Left lung (tissue), 10 donors: ENCODE data around the gene VCAN. TPM values are rescaled to one million over a fixed set of nuclear protein-coding genes. Genes with fewer than 3 reads are reported as not detected.

Experiments
- ATAC-seq: fragments of 200-7000 bp; cut with Tn5 transposase; one replicate; pipeline ENCODE4 v1.9.1; 2020; ENCODE audit warnings: moderate library complexity
- DNase-seq, 4 donors: peaks; one replicate each; pipeline ENCODE4 v3.0.0-alpha.2; 2013 to 2020
- H3K27ac ChIP-seq, 2 donors: fragments of 200-600 bp; sonication (generic) in 1 of 2; one replicate each; pipeline versions ENCODE4 v1.5.0 to v1.8.0; 2020 to 2021
- H3K27me3 ChIP-seq, 2 donors: fragments of 200-600 bp; sonication (generic) in 1 of 2; one replicate each; pipeline versions ENCODE4 v1.5.0 to v1.8.0; 2020 to 2021
- H3K36me3 ChIP-seq, 2 donors: fragments of 200-600 bp; sonication (generic) in 1 of 2; one replicate each; pipeline versions ENCODE4 v1.5.0 to v1.8.0; 2020 to 2021
- H3K4me1 ChIP-seq, 2 donors: fragments of 200-600 bp; one replicate each; pipeline ENCODE4 v1.8.0; 2021
- H3K4me3 ChIP-seq, 2 donors: fragments of 200-600 bp; sonication (generic) in 1 of 2; one replicate each; pipeline versions ENCODE4 v1.5.0 to v1.8.0; 2020 to 2021; ENCODE audit warnings: mild to moderate bottlenecking in 1 of 2
- H3K9me3 ChIP-seq, 2 donors: fragments of 200-600 bp; sonication (generic) in 1 of 2; one replicate each; pipeline versions ENCODE4 v1.5.0 to v1.8.0; 2020 to 2021
- intact Hi-C, 2 donors: fragments of 100-400 bp; cut with DNase I; formaldehyde crosslinking; loops; one replicate each; pipeline versions ENCODE4 v1.11.2 to v1.14.2; 2022
- polyA plus RNA-seq, 6 donors: library from polyadenylated mRNA; unstranded; fragments of 120-200 nt; gene quantifications; one replicate each; pipeline ENCODE4 v1.2.1, GENCODE V29; 2013; ENCODE audit not compliant: insufficient read length in 6 of 6
- total RNA-seq, 2 donors: library from RNA; stranded (reverse); fragmentation: NEBNext Ultra II Directional; extraction: Animal tissue kit (Norgen Biotek cat#: 25700); gene quantifications; one replicate each; pipeline ENCODE4 v1.2.1, GENCODE V29; 2021
- TF ChIP-seq, protein P1 (sequence below), 2 donors: fragments of 200-600 bp; sonication (generic) in 1 of 2; IDR thresholded peaks; one replicate each; pipeline versions ENCODE4 v1.5.0 to v1.8.0; 2021; ENCODE audit warnings: antibody characterized with exemption in 2 of 2
- donor health status: DM: no; HTN: yes; CAD: no.
- donor health status: DM: no; HTN: no; CAD: no.

VCAN gene
- total and polyA plus RNA-seq, 8 donors = 217 to 598 (median 513) TPM

DNA sequence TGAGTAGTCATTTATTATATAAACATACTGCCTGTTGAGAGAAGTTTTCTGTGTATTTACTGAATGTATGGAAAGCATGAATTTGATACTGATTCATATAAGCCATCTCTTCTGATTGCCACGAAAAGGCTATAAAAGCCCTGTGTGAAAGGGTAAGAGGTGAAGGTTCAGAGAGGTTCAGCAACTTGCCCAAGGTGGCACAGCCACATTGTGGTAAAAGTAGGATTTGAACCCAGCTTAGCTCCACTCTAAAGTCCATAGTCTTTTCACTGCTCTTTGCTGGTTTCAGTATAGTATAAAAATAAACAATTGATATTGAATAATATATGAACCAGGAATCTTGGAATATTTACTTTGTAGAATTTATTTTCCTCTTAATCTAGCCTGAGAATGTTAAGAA, 71.3 kb downstream of the VCAN start:
- peaks cover 0 to 35% of the 10 kb centered on the region in 2 donors for H3K36me3 ChIP-seq
- H3K27ac ChIP-seq = no peak overlapping the region
- no peaks in the 10 kb centered on the region for H3K27me3 ChIP-seq
- no peak for ATAC-seq
- TF ChIP-seq, protein P1, sequence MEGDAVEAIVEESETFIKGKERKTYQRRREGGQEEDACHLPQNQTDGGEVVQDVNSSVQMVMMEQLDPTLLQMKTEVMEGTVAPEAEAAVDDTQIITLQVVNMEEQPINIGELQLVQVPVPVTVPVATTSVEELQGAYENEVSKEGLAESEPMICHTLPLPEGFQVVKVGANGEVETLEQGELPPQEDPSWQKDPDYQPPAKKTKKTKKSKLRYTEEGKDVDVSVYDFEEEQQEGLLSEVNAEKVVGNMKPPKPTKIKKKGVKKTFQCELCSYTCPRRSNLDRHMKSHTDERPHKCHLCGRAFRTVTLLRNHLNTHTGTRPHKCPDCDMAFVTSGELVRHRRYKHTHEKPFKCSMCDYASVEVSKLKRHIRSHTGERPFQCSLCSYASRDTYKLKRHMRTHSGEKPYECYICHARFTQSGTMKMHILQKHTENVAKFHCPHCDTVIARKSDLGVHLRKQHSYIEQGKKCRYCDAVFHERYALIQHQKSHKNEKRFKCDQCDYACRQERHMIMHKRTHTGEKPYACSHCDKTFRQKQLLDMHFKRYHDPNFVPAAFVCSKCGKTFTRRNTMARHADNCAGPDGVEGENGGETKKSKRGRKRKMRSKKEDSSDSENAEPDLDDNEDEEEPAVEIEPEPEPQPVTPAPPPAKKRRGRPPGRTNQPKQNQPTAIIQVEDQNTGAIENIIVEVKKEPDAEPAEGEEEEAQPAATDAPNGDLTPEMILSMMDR (IDR thresholded peaks at IDR 0.05) = no peak
- no peaks in the 10 kb centered on the region for H3K9me3 ChIP-seq
- intact Hi-C loops = no loop called here
- peaks cover 0 to 4% of the 10 kb centered on the region in 2 donors for H3K4me1 ChIP-seq
- DNase-seq = no peak
- no peak overlapping the region for H3K4me3 ChIP-seq

DNA sequence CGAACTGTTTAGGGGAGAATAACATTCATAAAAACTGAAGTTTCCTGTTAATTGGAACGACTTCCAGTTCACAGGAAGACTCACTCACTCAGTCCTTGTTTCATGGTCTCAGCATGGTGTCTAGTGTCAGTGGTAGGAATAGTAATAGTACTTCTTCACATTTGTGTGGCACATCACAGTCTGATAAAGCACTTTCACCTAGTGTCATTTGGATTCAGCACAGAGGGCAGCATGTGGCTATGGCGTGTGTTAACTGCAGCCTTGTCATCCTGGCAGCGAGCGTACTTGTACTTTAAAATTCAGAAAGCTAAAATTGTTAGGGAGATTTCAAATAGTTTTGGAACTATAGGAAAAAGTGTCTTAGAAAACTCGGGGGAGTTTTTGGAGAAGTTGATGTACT, 72.4 kb downstream of the VCAN start:
- Histone ChIP-seq H3K27ac (no peak overlapping the region), H3K36me3 (peaks cover 0 to 33% of the 10 kb centered on the region in 2 donors), H3K4me3 (no peak overlapping the region), H3K4me1 (peaks cover 0 to 2% of the 10 kb centered on the region in 2 donors), H3K27me3 (no peaks in the 10 kb centered on the region), H3K9me3 (no peaks in the 10 kb centered on the region)
- TF ChIP-seq, protein P1 (IDR thresholded peaks at IDR 0.05) = no peak
- DNase-seq (no peak), ATAC-seq (no peak)
- intact Hi-C loops = no loop called here

DNA sequence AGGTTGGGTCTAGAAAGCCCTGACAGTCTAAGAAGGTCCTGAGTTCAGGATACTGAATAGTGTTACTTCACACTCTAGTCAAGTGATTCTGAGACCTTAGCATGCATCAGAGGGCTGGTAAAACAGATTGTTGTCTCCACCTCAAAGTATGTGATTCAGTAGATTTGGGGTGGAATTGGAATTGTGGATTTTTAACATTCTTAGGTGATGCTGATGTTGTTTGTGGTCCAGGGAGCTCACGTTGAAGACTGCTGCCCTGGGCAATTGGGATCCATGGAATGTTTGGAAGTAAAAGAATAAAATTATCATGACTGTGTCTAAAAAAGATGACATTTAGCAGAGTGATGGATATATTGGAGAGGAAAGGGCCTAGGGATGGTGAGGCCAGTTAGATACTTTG, 75.6 kb downstream of the VCAN start:
- intact Hi-C loops = no loop called here
- no peak for DNase-seq
- H3K4me3 ChIP-seq = no peak overlapping the region
- no peaks in the 10 kb centered on the region for H3K27me3 ChIP-seq
- no peaks in the 10 kb centered on the region for H3K4me1 ChIP-seq
- no peaks in the 10 kb centered on the region for H3K9me3 ChIP-seq
- TF ChIP-seq, protein P1 (IDR thresholded peaks at IDR 0.05) = no peak
- ATAC-seq = no peak
- H3K36me3 ChIP-seq = peaks cover 0 to 38% of the 10 kb centered on the region in 2 donors
- H3K27ac ChIP-seq = no peak overlapping the region

DNA sequence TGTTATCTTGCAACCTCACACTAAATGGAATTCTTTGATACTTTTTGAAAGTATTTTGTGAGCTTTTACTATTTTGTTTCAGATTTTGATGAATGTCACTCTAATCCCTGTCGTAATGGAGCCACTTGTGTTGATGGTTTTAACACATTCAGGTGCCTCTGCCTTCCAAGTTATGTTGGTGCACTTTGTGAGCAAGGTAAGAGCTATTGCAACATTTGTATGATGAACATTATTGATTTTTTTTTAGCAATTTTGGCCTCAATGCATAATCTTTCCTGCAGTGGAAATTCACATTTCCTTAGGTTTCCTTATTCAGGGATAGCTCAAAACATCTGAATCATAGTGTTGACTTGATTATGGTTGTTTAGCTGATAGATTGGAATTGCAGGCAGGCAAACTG, 76.3 kb downstream of the VCAN start:
- Histone ChIP-seq H3K36me3 (peaks cover 0 to 38% of the 10 kb centered on the region in 2 donors), H3K27ac (no peak overlapping the region), H3K4me3 (no peak overlapping the region), H3K27me3 (no peaks in the 10 kb centered on the region), H3K9me3 (no peaks in the 10 kb centered on the region), H3K4me1 (no peaks in the 10 kb centered on the region)
- ATAC-seq (no peak), DNase-seq (no peak)
- TF ChIP-seq, protein P1 (IDR thresholded peaks at IDR 0.05) = no peak
- intact Hi-C loops = no loop called here

DNA sequence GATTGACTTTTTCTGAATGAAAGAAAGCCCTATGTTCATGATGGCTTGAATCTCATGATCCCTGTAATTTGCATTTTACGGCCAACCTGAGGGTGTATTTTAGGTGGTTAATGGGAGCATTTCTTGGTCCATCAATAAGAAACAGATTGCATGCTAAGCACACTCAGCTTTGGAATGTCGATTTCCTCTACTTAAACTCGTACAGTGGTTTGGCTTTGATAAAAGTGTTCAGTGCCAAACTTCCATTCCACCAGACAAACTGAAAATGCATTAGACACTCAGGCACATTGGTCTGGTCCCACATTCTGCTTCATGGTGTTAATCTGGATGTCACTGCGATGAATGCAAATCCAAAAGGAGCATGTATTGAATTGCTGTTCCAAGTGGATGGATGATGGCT, 77.0 kb downstream of the VCAN start:
- no peak for DNase-seq
- Histone ChIP-seq H3K9me3 (no peaks in the 10 kb centered on the region), H3K4me1 (no peaks in the 10 kb centered on the region), H3K27ac (no peak overlapping the region), H3K4me3 (no peak overlapping the region), H3K36me3 (peaks cover 0 to 41% of the 10 kb centered on the region in 2 donors), H3K27me3 (no peaks in the 10 kb centered on the region)
- TF ChIP-seq, protein P1 (IDR thresholded peaks at IDR 0.05) = no peak
- intact Hi-C loops = no loop called here
- ATAC-seq = no peak
